GM21381 (cell line): ENCODE results near the gene CHST15.
"Not testable (repeated sequence)": the region's sequence is repeated elsewhere in the genome, so short reads cannot be mapped to it uniquely, and the experiment has no call there.

Experiments
- ATAC-seq: cut with Tn5 transposase; IDR thresholded peaks from one replicate; pipeline ENCODE4 v1.9.1; 2021; ENCODE audit warnings: mild to moderate bottlenecking, moderate library complexity; ENCODE audit not compliant: unreplicated experiment

Gene CHST15

DNA sequence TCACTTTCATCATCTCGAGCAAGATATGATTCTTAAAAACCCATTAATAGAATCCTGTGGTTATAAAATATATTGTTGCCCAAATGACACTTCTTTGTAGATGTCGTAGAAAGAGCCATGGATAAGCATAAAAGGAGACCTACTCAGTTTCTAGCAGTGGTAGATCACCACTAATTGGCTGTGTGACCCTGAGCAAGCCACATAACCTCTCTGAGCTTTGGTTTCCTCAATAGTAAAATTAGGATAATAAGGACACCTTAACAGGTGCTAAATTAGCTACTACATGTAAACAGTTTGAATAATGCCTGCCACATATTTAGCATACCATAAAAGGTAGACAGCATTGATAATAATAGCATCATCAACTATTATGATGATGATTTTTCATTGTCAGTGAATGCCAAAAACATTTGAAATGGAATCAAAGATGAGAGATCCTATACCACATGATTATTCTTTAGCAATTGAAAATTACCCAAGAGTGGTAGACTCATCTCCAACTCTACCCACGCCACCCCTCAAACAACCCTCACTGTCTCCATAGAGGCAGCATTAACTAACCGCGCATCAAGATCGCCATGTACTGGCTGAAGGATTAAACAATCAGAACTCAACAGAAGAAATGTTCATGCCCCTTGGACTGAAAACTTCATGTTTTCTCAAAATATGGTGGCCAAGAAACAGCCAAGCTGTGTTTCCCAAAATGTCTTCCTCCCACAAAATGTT lies 45.8 kb downstream of the CHST15 start:
- no peak for ATAC-seq

GRCh38 chr10:124045801-124046355 lies 47.5 kb downstream of the CHST15 start:
- ATAC-seq: no peak

DNA sequence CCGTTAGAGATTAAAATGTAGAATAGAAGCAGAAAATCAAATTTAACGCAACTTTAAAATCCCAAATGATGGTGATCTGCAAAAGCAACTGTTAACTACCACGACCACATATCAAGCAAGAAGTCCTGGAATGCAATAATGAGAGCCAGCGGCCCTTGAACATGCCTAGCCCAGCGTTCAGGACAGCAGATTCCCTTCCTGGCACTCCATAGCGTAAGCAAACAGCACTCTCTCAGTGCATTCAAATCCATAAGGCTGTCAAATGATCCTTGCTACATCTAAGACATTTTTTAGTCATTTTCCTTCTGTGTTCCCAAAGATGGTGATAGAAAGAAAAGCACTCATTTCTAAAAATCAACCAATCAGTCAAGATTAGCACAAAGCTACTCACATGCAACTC lies 48.1 kb downstream of the CHST15 start:
- ATAC-seq: no peak

DNA sequence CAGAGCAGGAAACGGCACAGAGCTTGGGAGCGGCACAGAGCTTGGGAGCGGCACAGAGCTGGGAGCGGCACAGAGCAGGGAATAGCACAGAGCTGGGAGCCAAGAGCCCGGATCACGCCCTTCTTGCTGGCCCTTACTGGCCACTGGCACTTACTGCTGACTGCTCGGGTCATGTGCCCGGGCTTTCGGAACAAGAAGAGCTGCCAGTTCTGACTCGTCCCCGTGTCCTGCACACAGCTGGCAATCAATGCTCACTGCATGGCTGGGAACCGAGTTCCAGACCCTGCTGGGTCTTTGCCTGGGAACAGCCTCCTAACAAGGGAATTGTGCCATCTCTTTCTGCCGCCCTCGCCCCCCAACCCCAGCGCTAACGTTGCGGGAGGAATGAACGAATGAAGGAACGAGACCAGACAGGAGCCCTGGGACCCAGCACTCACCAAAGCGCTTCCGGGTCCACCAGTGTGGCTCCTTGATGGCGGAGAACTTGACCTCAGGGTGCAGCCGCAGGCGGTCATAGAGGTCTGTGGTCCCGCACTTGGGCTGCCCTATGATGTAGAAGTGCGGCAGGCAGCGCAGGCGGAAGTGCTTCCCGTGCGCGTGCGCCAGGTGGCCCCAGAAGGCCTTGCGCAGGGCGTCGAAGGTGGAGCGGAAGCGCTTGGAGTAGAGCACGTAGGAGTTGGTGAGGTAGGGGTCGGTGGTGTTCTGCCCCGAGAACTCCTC lies 49.1 kb downstream of the CHST15 start:
- no peak for ATAC-seq

DNA sequence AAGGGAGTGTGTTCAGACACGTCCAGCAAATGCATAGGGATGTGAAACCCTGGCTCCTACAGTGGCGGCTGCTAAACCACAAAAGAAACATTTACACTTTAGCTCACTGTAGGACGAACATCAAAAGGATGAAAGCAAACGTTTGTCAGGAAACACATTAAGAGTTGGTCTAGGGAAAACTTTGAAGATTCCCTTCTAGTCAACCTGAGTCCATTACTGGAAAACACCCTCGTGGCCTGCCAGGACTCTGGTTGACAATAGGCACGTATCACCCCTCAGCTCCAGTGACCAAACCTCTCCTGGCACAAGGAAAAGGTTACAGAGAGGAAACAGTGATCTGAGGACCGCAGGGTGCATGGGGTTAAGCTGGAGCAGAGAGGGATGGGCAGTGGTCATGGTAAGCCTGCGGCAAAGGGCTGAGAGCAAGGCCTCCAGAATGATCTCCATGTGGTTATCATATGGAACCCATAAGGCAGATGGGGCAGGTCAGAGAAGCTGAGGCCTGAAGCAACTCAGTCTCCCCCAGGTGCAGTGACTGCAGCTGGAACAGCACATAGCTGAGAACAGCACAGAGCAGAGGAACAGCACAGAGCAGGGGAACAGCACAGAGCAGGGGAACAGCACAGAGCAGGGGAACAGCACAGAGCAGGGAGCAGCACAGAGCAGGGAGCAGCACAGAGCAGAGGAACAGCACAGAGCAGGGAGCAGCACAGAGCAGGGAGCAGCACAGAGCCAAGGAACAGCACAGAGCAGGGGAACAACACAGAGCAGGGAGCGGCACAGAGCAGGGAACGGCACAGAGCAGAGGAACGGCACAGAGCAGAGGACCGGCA lies 49.9 kb downstream of the CHST15 start:
- no peak for ATAC-seq

DNA sequence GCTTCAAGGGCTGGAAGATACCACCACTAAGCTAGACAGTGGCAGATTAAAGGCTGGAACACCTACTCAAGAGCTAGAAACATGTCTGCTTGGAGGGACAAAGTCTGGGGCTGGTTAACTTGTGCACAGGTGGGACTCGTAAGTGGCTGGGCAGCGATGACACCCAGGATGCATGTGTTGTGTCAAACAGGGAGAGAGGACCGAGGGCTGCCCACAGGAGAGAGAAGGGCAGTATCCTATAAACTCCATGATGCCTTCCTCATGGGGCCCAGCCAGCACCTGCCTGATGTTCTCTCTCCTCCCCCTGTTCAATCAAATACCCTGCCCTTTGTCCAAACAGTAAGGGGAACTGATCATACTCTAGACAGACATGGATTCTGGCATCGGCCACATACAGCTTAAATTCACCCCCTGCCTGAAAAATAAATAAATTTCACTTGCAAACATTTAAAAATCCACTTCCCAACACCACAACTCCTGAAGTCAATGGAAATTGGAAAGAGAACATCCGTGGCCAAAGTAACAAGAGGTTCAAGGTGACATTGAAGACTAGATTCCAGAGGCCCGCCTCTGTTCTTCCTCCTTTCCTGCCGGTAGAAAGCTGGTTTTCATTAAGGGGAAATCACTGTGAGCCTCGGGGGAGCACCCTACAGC lies 50.6 kb downstream of the CHST15 start:
- no peak for ATAC-seq

- ATAC-seq: no peak
These were observed 51.5 kb downstream of the CHST15 start for GRCh38 chr10:124041675-124042445.

- no peak for ATAC-seq
These were observed 52.8 kb downstream of the CHST15 start for GRCh38 chr10:124040451-124041188.

GRCh38 chr10:124039483-124040013 lies 53.9 kb downstream of the CHST15 start:
- no peak for ATAC-seq

- no peak for ATAC-seq
These were observed 55.6 kb downstream of the CHST15 start for GRCh38 chr10:124037784-124038183.

- ATAC-seq: no peak
These were observed 56.1 kb downstream of the CHST15 start for GRCh38 chr10:124037286-124037685.

GRCh38 chr10:124036746-124037145 lies 56.7 kb downstream of the CHST15 start:
- no peak for ATAC-seq

DNA sequence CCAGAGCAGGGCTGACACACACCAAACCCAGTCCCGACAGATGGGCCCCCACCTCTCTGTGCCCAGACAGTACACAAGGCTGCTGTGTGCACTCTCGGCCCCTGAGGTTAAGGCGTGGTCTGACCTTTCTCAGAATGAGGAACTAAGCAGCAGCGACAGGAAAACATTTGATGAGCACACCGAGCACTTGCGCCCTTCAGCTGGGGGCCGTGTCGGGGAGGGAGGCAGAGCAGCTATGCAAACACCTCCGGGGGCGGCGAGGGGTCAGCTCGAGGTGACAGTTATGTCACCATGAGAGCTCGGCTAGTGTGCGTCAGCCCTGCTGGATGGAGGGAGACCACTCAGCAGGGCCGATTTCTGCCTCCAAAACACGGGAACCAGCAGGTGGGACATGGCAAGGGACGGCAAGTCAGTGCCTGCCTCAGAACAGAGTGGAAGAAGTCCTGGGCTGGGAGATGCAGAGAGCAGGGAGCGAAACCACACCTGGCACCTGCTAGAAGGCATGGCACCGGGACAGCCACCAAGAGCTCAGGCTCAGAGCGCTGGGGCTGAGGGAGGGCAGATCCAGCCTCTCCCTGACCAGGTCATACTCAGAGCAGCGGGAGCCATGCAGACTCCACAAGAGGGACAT lies 57.4 kb downstream of the CHST15 start:
- peak; percentile 98 for ATAC-seq

DNA sequence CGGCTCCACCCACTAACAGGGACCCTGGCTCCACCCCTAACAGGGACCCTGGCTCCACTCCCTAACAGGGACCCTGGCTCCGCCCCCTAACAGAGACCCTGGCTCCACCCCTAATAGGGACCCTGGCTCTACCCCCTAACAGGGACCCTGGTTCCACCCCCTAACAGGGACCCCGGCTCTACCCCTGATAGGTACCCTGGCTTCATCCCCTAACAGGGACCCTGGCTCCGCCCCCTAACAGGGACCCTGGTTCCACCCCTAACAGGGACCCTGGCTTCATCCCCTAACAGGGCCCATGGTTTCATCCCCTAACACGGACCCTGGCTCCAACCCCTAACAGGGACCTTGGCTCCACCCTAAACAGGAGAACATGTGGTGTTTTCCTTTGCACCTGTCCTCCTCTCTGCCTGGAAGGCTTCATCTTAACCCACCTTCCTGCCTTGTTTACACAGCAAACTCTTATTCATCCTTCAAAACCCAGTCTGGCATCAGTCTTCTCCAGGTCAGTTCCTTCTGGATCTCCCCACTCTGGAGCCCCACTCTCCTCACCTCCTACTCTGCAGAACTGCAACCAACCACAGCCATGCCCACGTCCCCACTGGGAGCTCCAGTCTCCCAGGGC lies 58.0 kb downstream of the CHST15 start:
- no peak for ATAC-seq

- ATAC-seq: not testable (repeated sequence)
These were observed 58.7 kb downstream of the CHST15 start for GRCh38 chr10:124034576-124035305.

DNA sequence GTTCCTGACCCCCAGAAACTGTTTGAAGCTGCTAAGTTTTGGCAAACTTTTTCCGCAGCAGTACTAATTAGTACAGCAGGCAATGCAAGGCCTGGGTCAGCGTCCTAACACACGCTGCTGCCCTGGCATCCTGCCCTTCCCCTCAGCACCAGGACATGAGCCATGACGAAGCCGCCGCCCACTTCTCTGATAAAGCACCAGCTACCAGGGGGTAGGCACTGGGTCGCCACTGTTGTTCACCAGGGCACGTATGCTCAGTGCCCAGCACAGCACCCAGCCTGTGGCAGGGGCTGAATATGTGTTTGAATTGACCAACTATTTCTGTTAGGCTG lies 59.5 kb downstream of the CHST15 start:
- no peak for ATAC-seq

GRCh38 chr10:124032971-124033886 lies 60.2 kb downstream of the CHST15 start:
- ATAC-seq: no peak
